BE2C (cell line): Measurements from ENCODE around the gene FBXO8.

ENCODE experiments used
- DNase-seq: peaks from one replicate; pipeline ENCODE4 v3.0.0-alpha.2; 2020
- H3K27me3 ChIP-seq: fragments of 250-450 bp; sonication (Bioruptor Pico); 2 replicates; pipeline ENCODE4 v1.5.1; 2020; ENCODE audit warnings: mild to moderate bottlenecking
- H3K36me3 ChIP-seq: fragments of 250-450 bp; sonication (Bioruptor Pico); 2 replicates; pipeline ENCODE4 v1.5.1; 2020; ENCODE audit warnings: mild to moderate bottlenecking
- H3K4me1 ChIP-seq: fragments of 250-450 bp; sonication (Bioruptor Pico); 2 replicates; pipeline ENCODE4 v1.5.1; 2020
- H3K4me3 ChIP-seq: 2 replicates; pipeline ENCODE4 v1.5.1; 2011; ENCODE audit warnings: low read depth, low read length
- H3K9me3 ChIP-seq: fragments of 250-450 bp; sonication (Bioruptor Pico); 2 replicates; pipeline ENCODE4 v1.5.1; 2020
- CTCF ChIP-seq: IDR thresholded peaks from 2 replicates; pipeline ENCODE4 v1.5.1; 2012; ENCODE audit warnings: mild to moderate bottlenecking, low read depth, low read length

The FBXO8 gene

GRCh38 chr4:174292473-174292872, 9.0 kb upstream of the FBXO8 start:
- no peak for TF ChIP-seq CTCF
- Histone ChIP-seq H3K4me3 (no peak overlapping the region), H3K9me3 (peaks cover 3% of the 10 kb centered on the region), H3K4me1 (no peaks in the 10 kb centered on the region), H3K27me3 (no peaks in the 10 kb centered on the region), H3K36me3 (peaks cover 76% of the 10 kb centered on the region)
- DNase-seq: no peak

- H3K27me3 ChIP-seq: no peaks in the 10 kb centered on the region
- H3K4me3 ChIP-seq: peak overlapping the region; percentile 94
- peaks cover 65% of the 10 kb centered on the region for H3K36me3 ChIP-seq
- DNase-seq: no peak
- no peak for TF ChIP-seq CTCF
- H3K9me3 ChIP-seq: peaks cover 1% of the 10 kb centered on the region; the same call in 1 of the 2 replicates
- no peaks in the 10 kb centered on the region for H3K4me1 ChIP-seq
These were observed 3.4 kb upstream of the FBXO8 start for GRCh38 chr4:174286870-174287269.

GRCh38 chr4:174284487-174284886, 1.0 kb upstream of the FBXO8 start:
- peak overlapping the region; percentile 94 for H3K4me3 ChIP-seq
- peaks cover 47% of the 10 kb centered on the region for H3K36me3 ChIP-seq
- H3K27me3 ChIP-seq: no peaks in the 10 kb centered on the region
- TF ChIP-seq CTCF: no peak
- no peak for DNase-seq
- no peaks in the 10 kb centered on the region for H3K9me3 ChIP-seq
- no peaks in the 10 kb centered on the region for H3K4me1 ChIP-seq

- Histone ChIP-seq H3K36me3 (peaks cover 32% of the 10 kb centered on the region), H3K4me3 (peak overlapping the region; percentile 94), H3K4me1 (no peaks in the 10 kb centered on the region), H3K27me3 (no peaks in the 10 kb centered on the region), H3K9me3 (no peaks in the 10 kb centered on the region)
- peak; percentile 89 for DNase-seq
- TF ChIP-seq CTCF: no peak
These were observed 496 bp downstream of the FBXO8 start for GRCh38 chr4:174282836-174283506.

GRCh38 chr4:174281901-174282300, 1.6 kb downstream of the FBXO8 start:
- peak overlapping the region; percentile 94 for H3K4me3 ChIP-seq
- no peaks in the 10 kb centered on the region for H3K4me1 ChIP-seq
- peaks cover 21% of the 10 kb centered on the region for H3K36me3 ChIP-seq
- H3K27me3 ChIP-seq: no peaks in the 10 kb centered on the region
- H3K9me3 ChIP-seq: no peaks in the 10 kb centered on the region
- no peak for DNase-seq
- TF ChIP-seq CTCF: no peak

- peak; percentile 32 for DNase-seq
- TF ChIP-seq CTCF: no peak
- Histone ChIP-seq H3K4me3 (peak overlapping the region; percentile 94), H3K36me3 (peaks cover 15% of the 10 kb centered on the region), H3K9me3 (no peaks in the 10 kb centered on the region), H3K4me1 (no peaks in the 10 kb centered on the region), H3K27me3 (no peaks in the 10 kb centered on the region)
These were observed 2.2 kb downstream of the FBXO8 start for GRCh38 chr4:174281182-174281737.
